Suprapubic skin (tissue), 4 donors: ENCODE data around the gene SGPP1.

Source experiments
- POLR2A ChIP-seq, 2 donors: fragments of 450-650 bp; IDR thresholded peaks; one replicate each; pipeline ENCODE4 v1.6.1; 2017; ENCODE audit warnings: antibody characterized with exemption in 2 of 2, mild to moderate bottlenecking in 2 of 2, moderate library complexity in 2 of 2
- POLR2AphosphoS5 ChIP-seq, 3 donors: sonication (generic); formaldehyde crosslinking; IDR thresholded peaks; one replicate each; pipeline ENCODE4 v1.6.1; 2017; ENCODE audit warnings: antibody characterized with exemption in 3 of 3

DNA sequence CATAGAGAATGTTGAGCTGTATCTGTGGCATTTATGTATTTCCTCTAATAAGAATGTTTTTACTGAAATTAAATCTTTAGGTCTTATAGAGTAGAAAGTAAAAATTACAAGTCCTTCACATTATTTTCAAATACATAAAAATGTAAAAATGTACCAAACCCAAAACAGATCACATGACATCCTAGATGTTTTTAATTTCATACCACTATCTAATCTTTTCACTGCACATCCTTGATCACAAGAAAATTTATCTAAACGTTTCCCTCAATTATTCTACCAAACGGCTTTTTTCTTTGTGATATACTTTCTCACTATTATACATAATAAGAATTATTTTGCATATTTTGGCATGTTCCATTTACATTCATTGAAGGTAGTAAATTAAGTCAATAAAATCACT is 18.3 kb downstream of the SGPP1 start:
- TF ChIP-seq POLR2A (IDR thresholded peaks at IDR 0.05) (no peak), POLR2AphosphoS5 (IDR thresholded peaks at IDR 0.05) (no peak)
